H1 (cell line): ENCODE measurements around the gene BTBD9. TPM values are rescaled to one million over a fixed set of nuclear protein-coding genes. Genes with fewer than 3 reads are reported as not detected.

Experiments used
- CTCF ChIA-PET: fragments of 300-600 bp; sonication (Branson Sonifier 250); formaldehyde crosslinking; loops from one replicate; lab custom pipeline; 2021; ENCODE audit not compliant: partially characterized antibody; lab: Charles Lee
- POLR2A ChIA-PET: fragments of 300-600 bp; sonication (Branson Sonifier 250); formaldehyde crosslinking; loops from one replicate; lab custom pipeline; 2021; ENCODE audit warnings: inconsistent platforms; ENCODE audit not compliant: partially characterized antibody; lab: Charles Lee
- DNase-seq, 2 experiments: peaks; one replicate each; pipeline versions ENCODE4 v3.0.0 to v3.0.0-alpha.2; 2010 to 2022; ENCODE audit warnings: low spot score in 2 of 2, low read depth in 1 of 2, mixed read lengths in 1 of 2
- FAIRE-seq: peaks from 2 replicates; lab custom pipeline; 2011; peaks lifted over from hg19 to GRCh38; lab: Jason Lieb, UNC
- H2AFZ ChIP-seq: 2 replicates; pipeline ENCODE4 v1.8.1; 2012; ENCODE audit warnings: low read length, inconsistent platforms
- H2AK5ac ChIP-seq: 2 replicates; pipeline ENCODE4 v1.6.1; 2013; ENCODE audit warnings: low read depth, low read length
- H2BK120ac ChIP-seq: replicated peaks from 2 replicates; pipeline ENCODE3; 2013; ENCODE audit warnings: low read depth, low read length, inconsistent platforms
- H2BK12ac ChIP-seq: 2 replicates; pipeline ENCODE4 v1.6.1; 2013; ENCODE audit warnings: low read depth, low read length
- H2BK15ac ChIP-seq: 2 replicates; pipeline ENCODE4 v1.6.1; 2013; ENCODE audit warnings: low read length
- H2BK20ac ChIP-seq: 2 replicates; pipeline ENCODE4 v1.6.1; 2013; ENCODE audit warnings: low read length
- H2BK5ac ChIP-seq: 2 replicates; pipeline ENCODE4 v1.6.1; 2013; ENCODE audit warnings: low read depth, low read length
- H3K14ac ChIP-seq: 2 replicates; pipeline ENCODE4 v1.6.1; 2013; ENCODE audit warnings: inconsistent platforms; ENCODE audit not compliant: insufficient read length
- H3K18ac ChIP-seq: 2 replicates; pipeline ENCODE4 v1.6.1; 2013; ENCODE audit warnings: low read length; ENCODE audit errors: extremely low read depth
- H3K23ac ChIP-seq: 2 replicates; pipeline ENCODE4 v1.6.1; 2013; ENCODE audit warnings: inconsistent platforms; ENCODE audit not compliant: insufficient read length
- H3K23me2 ChIP-seq: 2 replicates; pipeline ENCODE4 v1.6.1; 2013; ENCODE audit warnings: low read depth, low read length
- H3K27ac ChIP-seq: 2 replicates; pipeline ENCODE4 v1.6.1; 2011; ENCODE audit warnings: low read depth, low read length, inconsistent platforms
- H3K27me3 ChIP-seq, 4 experiments: replicated peaks in 1 of 4; 1 replicate in 1 of 4; 2 replicates in 3 of 4; pipeline versions ENCODE4 v1.6.1 to v1.8.1; 2011 to 2013; ENCODE audit warnings: low read length in 3 of 4, mild to moderate bottlenecking in 3 of 4, inconsistent platforms in 2 of 4, mixed read lengths in 2 of 4, moderate library complexity in 1 of 4; ENCODE audit not compliant: control insufficient read depth in 3 of 4, insufficient read depth in 3 of 4; ENCODE audit errors: extremely low read depth in 1 of 4
- H3K36me3 ChIP-seq, 4 experiments: 2 replicates each; pipeline versions ENCODE4 v1.6.1 to v1.8.1; 2011 to 2013; ENCODE audit warnings: mild to moderate bottlenecking in 4 of 4, low read length in 3 of 4, moderate library complexity in 2 of 4, control low read depth in 1 of 4, inconsistent platforms in 1 of 4; ENCODE audit not compliant: insufficient read depth in 4 of 4, control insufficient read depth in 2 of 4
- H3K4ac ChIP-seq: replicated peaks from 2 replicates; pipeline ENCODE3; 2013; ENCODE audit warnings: low read length, low read depth, mixed read lengths, inconsistent platforms; ENCODE audit not compliant: insufficient read length
- H3K4me1 ChIP-seq, 4 experiments: replicated peaks in 1 of 4; 1 replicate in 1 of 4; 2 replicates in 3 of 4; pipeline versions ENCODE4 v1.6.1 to v1.8.1; 2011 to 2013; ENCODE audit warnings: low read length in 3 of 4, inconsistent platforms in 2 of 4, mixed read lengths in 1 of 4; ENCODE audit not compliant: insufficient read depth in 4 of 4, control insufficient read depth in 3 of 4
- H3K4me2 ChIP-seq, 2 experiments: 2 replicates each; pipeline versions ENCODE4 v1.6.1 to v1.8.1; 2011 to 2013; ENCODE audit warnings: low read depth in 2 of 2, low read length in 2 of 2, control low read depth in 1 of 2, inconsistent platforms in 1 of 2, mild to moderate bottlenecking in 1 of 2; ENCODE audit not compliant: insufficient read depth in 1 of 2
- H3K4me3 ChIP-seq, 4 experiments: fragments of 200-600, 300-600 bp in 1 of 4; sonication (generic), shearing (Covaris generic), sonication (Bioruptor Twin) in 1 of 4; 2 replicates each; pipeline versions ENCODE4 v1.5.1 to v1.8.1; 2011 to 2016; ENCODE audit warnings: low read length in 4 of 4, low read depth in 3 of 4, control low read depth in 2 of 4, inconsistent platforms in 2 of 4, mild to moderate bottlenecking in 2 of 4, mixed read lengths in 1 of 4, moderate library complexity in 1 of 4; ENCODE audit not compliant: insufficient read depth in 2 of 4; ENCODE audit errors: extremely low read depth in 1 of 4
- H3K56ac ChIP-seq: replicated peaks from 2 replicates; pipeline ENCODE3; 2013; ENCODE audit warnings: low read depth, mild to moderate bottlenecking, mixed read lengths, low read length, inconsistent platforms; ENCODE audit not compliant: insufficient read length
- H3K79me1 ChIP-seq: 2 replicates; pipeline ENCODE4 v1.6.1; 2013; ENCODE audit warnings: low read depth, low read length, control low read depth
- H3K79me2 ChIP-seq, 2 experiments: 2 replicates each; pipeline versions ENCODE4 v1.6.1 to v1.8.1; 2012 to 2013; ENCODE audit warnings: low read length in 2 of 2, mild to moderate bottlenecking in 2 of 2, inconsistent platforms in 1 of 2; ENCODE audit not compliant: insufficient read depth in 2 of 2, control insufficient read depth in 1 of 2
- H3K9ac ChIP-seq, 4 experiments: replicated peaks in 1 of 4; 1 replicate in 1 of 4; 2 replicates in 3 of 4; pipeline versions ENCODE4 v1.6.1 to v1.8.1; 2011 to 2013; ENCODE audit warnings: low read depth in 3 of 4, low read length in 3 of 4, control low read depth in 2 of 4, mild to moderate bottlenecking in 2 of 4, moderate library complexity in 2 of 4, inconsistent platforms in 1 of 4; ENCODE audit errors: extremely low read depth in 1 of 4
- H3K9me3 ChIP-seq, 2 experiments: 2 replicates each; pipeline versions ENCODE4 v1.6.1 to v1.8.1; 2012 to 2013; ENCODE audit warnings: mild to moderate bottlenecking in 2 of 2, moderate library complexity in 2 of 2, control low read depth in 1 of 2, inconsistent platforms in 1 of 2, low read depth in 1 of 2, low read length in 1 of 2, mixed read lengths in 1 of 2; ENCODE audit not compliant: insufficient read depth in 2 of 2
- H4K20me1 ChIP-seq, 2 experiments: replicated peaks in 1 of 2; 2 replicates each; pipeline versions ENCODE3 to v1.8.1; 2011 to 2013; ENCODE audit warnings: inconsistent platforms in 2 of 2, low read length in 2 of 2, mild to moderate bottlenecking in 1 of 2; ENCODE audit not compliant: insufficient read depth in 2 of 2, control insufficient read depth in 1 of 2
- H4K5ac ChIP-seq: 2 replicates; pipeline ENCODE4 v1.6.1; 2013; ENCODE audit warnings: low read length, low read depth, mixed read lengths, inconsistent platforms; ENCODE audit not compliant: insufficient read length
- H4K8ac ChIP-seq: 2 replicates; pipeline ENCODE4 v1.8.0; 2013; ENCODE audit warnings: mild to moderate bottlenecking, moderate library complexity, low read length, inconsistent platforms; ENCODE audit not compliant: insufficient read depth; ENCODE audit errors: extremely low read depth
- H4K91ac ChIP-seq: replicated peaks from 2 replicates; pipeline ENCODE3; 2013; ENCODE audit warnings: low read length, mixed read lengths, inconsistent platforms; ENCODE audit not compliant: insufficient read length
- CBX5 ChIP-seq: fragments of 300-800, 300-1000 bp; sonication (generic); IDR thresholded peaks from 2 replicates; pipeline ENCODE4 v1.7.1; 2016; ENCODE audit warnings: antibody characterized with exemption, low read length, low read depth
- TEAD4 ChIP-seq: IDR thresholded peaks from 2 replicates; pipeline ENCODE4 v1.6.1; 2012; ENCODE audit warnings: low read depth, low read length, inconsistent platforms, mixed read lengths
- WGBS, 2 experiments: shearing (Covaris generic) in 1 of 2; methylation state at CpG; one replicate each; pipeline versions ENCODE4 v1.1.6 to v1.1.7; 2013 to 2015; ENCODE audit warnings: low lambda C conversion rate in 2 of 2, mixed read lengths in 2 of 2, inconsistent platforms in 1 of 2, low coverage in 1 of 2, missing lambda C conversion rate in 1 of 2; ENCODE audit not compliant: insufficient replicate concordance in 2 of 2, insufficient coverage in 1 of 2, insufficient read length in 1 of 2; ENCODE audit errors: extremely low coverage in 1 of 2, missing lambda C conversion rate in 1 of 2; 5-methylcytosine and 5-hydroxymethylcytosine counted together
- polyA plus RNA-seq, 7 experiments: library from polyadenylated mRNA; depleted of rRNA in 3 of 7; stranded (reverse) in 5 of 7; unstranded in 2 of 7; fragments of >200 nt in 5 of 7; fragments of 200-250 nt in 2 of 7; gene quantifications; 1 replicate in 5 of 7; 2 replicates in 1 of 7; 4 replicates in 1 of 7; pipeline versions ENCODE4 v1.2.1 to v1.2.3, GENCODE V29; 2011 to 2013; ENCODE audit warnings: missing spikeins in 2 of 7, mixed read lengths in 2 of 7
- total RNA-seq: library from RNA; stranded (reverse); fragmentation: NEBNext Ultra II Directional; extraction: Animal tissue kit (Norgen Biotek cat#: 25700); gene quantifications from 2 replicates; pipeline ENCODE4 v1.2.1, GENCODE V29; 2021

BTBD9 gene
- total and polyA plus RNA-seq, 2 of the 8 experiments (the other 6 are each of a cell fraction or from before 2014, with no cell fraction given): 0.92 to 4.1 TPM

DNA sequence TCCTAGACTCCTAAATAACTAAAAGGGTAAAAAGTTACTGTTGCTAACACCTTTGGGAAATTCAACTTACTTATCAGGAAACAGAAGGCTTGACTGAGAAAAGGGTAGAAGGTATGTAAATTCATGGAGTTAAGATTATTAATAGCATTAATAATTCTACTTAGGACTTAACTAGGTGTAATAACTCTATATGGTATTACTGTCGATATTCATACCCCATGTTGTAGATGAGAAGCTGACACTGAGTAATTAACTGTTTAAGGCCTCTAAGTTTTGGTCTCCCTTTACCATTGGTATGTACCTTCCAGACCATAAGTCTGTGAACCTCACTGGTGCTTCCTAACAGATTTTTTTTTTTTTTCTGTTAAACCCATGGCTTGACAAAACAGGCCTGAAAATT is 47.8 kb upstream of the BTBD9 start:
- Histone ChIP-seq H3K36me3 (peaks cover 0 to 32% (median 9%) of the 10 kb centered on the region in 4 experiments; a peak in 3 of 8 replicates), H3K14ac (no peak overlapping the region), H3K4me2 (no peak overlapping the region), H2BK15ac (no peak overlapping the region), H4K91ac (no peak overlapping the region), H2BK5ac (no peak overlapping the region), H3K23ac (no peak overlapping the region), H2AK5ac (no peak overlapping the region), H4K8ac (no peak overlapping the region), H4K20me1 (peaks cover 10 to 12% of the 10 kb centered on the region in 2 experiments), H3K79me2 (peaks cover 3 to 64% of the 10 kb centered on the region in 2 experiments; a peak in 3 of 4 replicates), H3K4ac (no peak overlapping the region), H3K4me3 (no peak overlapping the region), H2BK20ac (no peak overlapping the region), H3K27me3 (no peaks in the 10 kb centered on the region), H3K9me3 (no peaks in the 10 kb centered on the region), H3K27ac (no peak overlapping the region), H3K56ac (no peak overlapping the region), H2AFZ (no peak overlapping the region), H3K79me1 (peaks cover 6% of the 10 kb centered on the region), H3K18ac (no peak overlapping the region), H2BK120ac (no peak overlapping the region), H2BK12ac (no peak overlapping the region), H3K9ac (no peak overlapping the region), H3K23me2 (no peaks in the 10 kb centered on the region), H3K4me1 (no peaks in the 10 kb centered on the region), H4K5ac (no peak overlapping the region)
- ChIA-PET CTCF (interaction anchor here (0.5 to 1.4 kb wide), 6 partner anchors 30 to 1110 kb away, joined by 3 to 6 read pairs (median 3); no protein-coding TSS in a partner anchor), POLR2A (no interaction called here)
- DNase-seq: no peak
- 89% methylated on average over 1 of the region's 1 CpG; no CpG with 5 or more reads in 1 of the 2 experiments for WGBS, 2 experiments
- no peak for FAIRE-seq
- TF ChIP-seq TEAD4 (no peak), CBX5 (no peak)
